ENCODE results near the gene ALLC. TPM values are rescaled to one million over a fixed set of nuclear protein-coding genes. Genes with fewer than 3 reads are reported as not detected.

Gene ALLC
- total RNA-seq, 2 donors from 2014 or later: not detected

GRCh38 chr2:3682811-3683210 is 24.8 kb downstream of the ALLC start:
- no peak for ATAC-seq (replicated peaks)

GRCh38 chr2:3683748-3684454 is 25.9 kb downstream of the ALLC start:
- no peak overlapping the region for H3K27ac Mint-ChIP-seq
- no peak for ATAC-seq (replicated peaks)
- H3K4me3 Mint-ChIP-seq: no peak overlapping the region
- H3K4me1 Mint-ChIP-seq: no peaks in the 10 kb centered on the region
- H3K9me3 Mint-ChIP-seq: no peaks in the 10 kb centered on the region
- H3K27me3 Mint-ChIP-seq: peaks cover 24% of the 10 kb centered on the region
- H3K36me3 Mint-ChIP-seq (ENCODE audit: low read depth): no peaks in the 10 kb centered on the region

More at GRCh38 chr2:3682811-3683210, 24.8 kb downstream of the ALLC start:
- Mint-ChIP-seq H3K36me3 (ENCODE audit: low read depth) (no peaks in the 10 kb centered on the region), H3K4me1 (no peaks in the 10 kb centered on the region), H3K27ac (no peak overlapping the region), H3K27me3 (peaks cover 23% of the 10 kb centered on the region), H3K9me3 (no peaks in the 10 kb centered on the region), H3K4me3 (no peak overlapping the region)

DNA sequence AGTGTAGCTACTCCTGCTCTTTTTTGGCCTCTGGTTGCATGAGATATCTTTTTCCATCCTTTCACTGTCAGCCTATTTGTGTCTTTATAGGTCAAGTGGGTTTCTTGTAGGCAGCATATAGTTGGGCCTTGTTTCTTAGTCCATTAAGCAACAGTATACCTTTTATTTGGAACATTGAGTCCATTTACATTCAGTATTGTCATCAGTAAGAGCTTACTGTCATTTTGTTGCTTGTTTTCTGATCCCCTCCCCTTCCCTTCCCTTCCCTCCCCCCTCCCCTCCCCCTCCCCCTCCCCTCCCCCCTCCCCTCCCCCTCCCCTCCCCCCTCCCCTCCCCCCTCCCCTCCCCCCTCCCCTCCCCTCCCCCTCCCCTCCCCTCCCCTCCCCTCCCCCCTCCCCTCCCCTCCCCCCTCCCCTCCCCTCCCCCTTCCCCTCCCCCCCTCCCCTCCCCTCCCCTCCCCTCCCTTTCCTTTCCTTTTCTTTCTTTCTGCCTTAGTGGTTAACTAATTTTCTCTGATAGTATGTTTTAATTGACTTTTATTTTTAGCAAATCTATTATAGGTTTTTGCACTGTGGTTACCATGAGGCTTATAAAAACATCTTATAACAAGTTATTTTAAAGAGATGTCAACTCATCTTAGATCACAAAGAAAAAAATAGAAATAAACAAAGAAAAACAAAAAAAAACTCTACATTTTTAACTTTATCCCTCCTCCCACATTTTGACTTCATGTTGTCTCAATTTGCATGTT is 32.2 kb downstream of the ALLC start:
- peaks cover 4% of the 10 kb centered on the region for H3K9me3 Mint-ChIP-seq
- peaks cover 30% of the 10 kb centered on the region for H3K27me3 Mint-ChIP-seq
- no peak overlapping the region for H3K27ac Mint-ChIP-seq
- no peak overlapping the region for H3K4me3 Mint-ChIP-seq
- no peak for ATAC-seq (replicated peaks)
- no peaks in the 10 kb centered on the region for H3K4me1 Mint-ChIP-seq
- H3K36me3 Mint-ChIP-seq (ENCODE audit: low read depth): no peaks in the 10 kb centered on the region

GRCh38 chr2:3692375-3692774 is 34.4 kb downstream of the ALLC start:
- ATAC-seq (replicated peaks): no peak
- Mint-ChIP-seq H3K9me3 (peaks cover 4% of the 10 kb centered on the region), H3K27me3 (peaks cover 20% of the 10 kb centered on the region), H3K4me3 (no peak overlapping the region), H3K36me3 (ENCODE audit: low read depth) (no peaks in the 10 kb centered on the region), H3K4me1 (no peaks in the 10 kb centered on the region), H3K27ac (no peak overlapping the region)

DNA sequence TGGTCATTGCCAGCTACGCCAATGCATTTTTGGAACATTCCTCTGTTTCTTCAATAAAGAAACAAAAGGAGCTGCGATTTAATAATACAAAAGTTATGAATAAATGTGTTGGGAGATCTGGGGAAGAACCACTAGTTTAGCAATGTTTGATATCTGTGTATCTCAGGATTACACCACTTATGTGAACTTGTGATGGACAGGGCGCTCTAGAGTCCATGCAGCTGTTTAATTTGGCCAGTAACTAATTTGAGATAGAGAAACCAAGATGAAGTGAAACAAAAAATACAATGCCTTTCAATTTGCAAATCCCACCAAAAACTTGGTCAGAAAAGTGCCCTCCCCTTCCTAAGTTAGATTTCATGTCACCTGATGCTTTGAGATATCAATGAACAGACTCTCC is 38.5 kb downstream of the ALLC start:
- no peaks in the 10 kb centered on the region for H3K36me3 Mint-ChIP-seq (ENCODE audit: low read depth)

DNA sequence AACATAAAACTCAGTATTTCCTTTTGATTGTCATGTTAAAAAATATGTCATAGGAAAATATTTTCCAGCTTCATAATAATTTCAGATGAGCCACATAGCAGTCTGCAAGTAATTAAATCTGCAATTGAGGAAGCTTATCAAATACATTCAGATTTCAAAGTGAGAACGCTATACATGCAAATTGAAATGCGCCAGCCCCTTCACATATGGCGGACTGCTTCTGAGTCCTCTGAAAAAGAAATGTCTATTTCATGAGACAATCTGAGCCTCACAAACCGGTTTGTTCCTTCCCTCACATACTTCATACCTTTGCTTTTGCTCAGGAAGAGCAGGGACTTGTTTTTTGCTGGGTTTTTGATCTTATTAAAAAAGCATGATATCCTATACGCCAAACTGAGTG is 43.1 kb downstream of the ALLC start:
- no peak overlapping the region for H3K27ac Mint-ChIP-seq
- peaks cover 32% of the 10 kb centered on the region for H3K27me3 Mint-ChIP-seq
- H3K4me3 Mint-ChIP-seq: no peak overlapping the region
- H3K9me3 Mint-ChIP-seq: peaks cover 3% of the 10 kb centered on the region
- no peak for ATAC-seq (replicated peaks)
- no peaks in the 10 kb centered on the region for H3K4me1 Mint-ChIP-seq
- no peaks in the 10 kb centered on the region for H3K36me3 Mint-ChIP-seq (ENCODE audit: low read depth)

More for the DNA sequence above, 38.5 kb downstream of the ALLC start:
- Mint-ChIP-seq H3K27ac (no peak overlapping the region), H3K4me3 (no peak overlapping the region), H3K27me3 (peaks cover 20% of the 10 kb centered on the region), H3K9me3 (no peaks in the 10 kb centered on the region), H3K4me1 (no peaks in the 10 kb centered on the region)
- no peak for ATAC-seq (replicated peaks)

- H3K9me3 Mint-ChIP-seq: peaks cover 3% of the 10 kb centered on the region
Measured at GRCh38 chr2:3703236-3703756, 45.3 kb downstream of the ALLC start, which contains the start of gene DCDC2C. TSS of gene DCDC2C (plus strand) at chr2:3703575. CDS start at chr2:3703752, 177 bp downstream.

GRCh38 chr2:3703757-3704355 is 45.9 kb downstream of the ALLC start:
- Mint-ChIP-seq H3K36me3 (ENCODE audit: low read depth) (no peaks in the 10 kb centered on the region), H3K4me1 (no peaks in the 10 kb centered on the region), H3K27ac (no peak overlapping the region), H3K4me3 (no peak overlapping the region), H3K27me3 (peaks cover 38% of the 10 kb centered on the region), H3K9me3 (peaks cover 3% of the 10 kb centered on the region)
- ATAC-seq (replicated peaks): no peak

More at GRCh38 chr2:3703236-3703756, 45.3 kb downstream of the ALLC start, which contains the start of gene DCDC2C:
- Mint-ChIP-seq H3K4me3 (no peak within 1 kb of the TSS), H3K4me1 (no peaks in the 10 kb centered on the region), H3K27ac (no peak within 1 kb of the TSS), H3K27me3 (peaks cover 35% of the 10 kb centered on the region), H3K36me3 (ENCODE audit: low read depth) (no peaks in the 10 kb centered on the region)
- ATAC-seq (replicated peaks): no peak

DNA sequence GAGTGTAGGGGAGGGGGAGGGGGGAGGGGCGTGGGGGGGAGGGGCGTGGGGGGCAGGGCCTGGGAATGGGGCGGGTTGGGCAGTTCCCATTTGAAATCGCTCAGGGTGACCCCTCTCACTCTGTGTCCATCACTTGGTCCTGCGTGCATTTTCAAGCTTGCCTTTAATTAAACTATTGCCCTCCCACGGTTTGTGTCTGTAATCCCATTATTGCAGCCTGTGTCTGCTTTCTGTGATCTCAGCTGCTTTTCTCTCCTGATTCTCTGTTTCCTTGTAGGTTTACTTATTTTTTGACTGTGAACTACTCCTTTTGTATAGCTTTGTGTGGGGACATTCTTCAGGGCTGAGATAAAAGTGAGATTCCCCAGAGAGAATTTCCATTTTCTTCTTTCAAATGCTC is 46.7 kb downstream of the ALLC start:
- Mint-ChIP-seq H3K4me3 (no peak overlapping the region), H3K4me1 (no peaks in the 10 kb centered on the region), H3K36me3 (ENCODE audit: low read depth) (no peaks in the 10 kb centered on the region), H3K27ac (no peak overlapping the region), H3K27me3 (peaks cover 34% of the 10 kb centered on the region), H3K9me3 (peaks cover 3% of the 10 kb centered on the region)
- ATAC-seq (replicated peaks): no peak

- Mint-ChIP-seq H3K36me3 (ENCODE audit: low read depth) (no peaks in the 10 kb centered on the region), H3K27me3 (peaks cover 36% of the 10 kb centered on the region), H3K4me3 (no peak overlapping the region), H3K9me3 (peaks cover 3% of the 10 kb centered on the region), H3K4me1 (no peaks in the 10 kb centered on the region), H3K27ac (no peak overlapping the region)
- ATAC-seq (replicated peaks): no peak
Measured at GRCh38 chr2:3705782-3706181, 47.8 kb downstream of the ALLC start.

GRCh38 chr2:3706892-3707291 is 48.9 kb downstream of the ALLC start:
- no peak overlapping the region for H3K4me3 Mint-ChIP-seq

GRCh38 chr2:3708576-3708975 is 50.6 kb downstream of the ALLC start:
- no peak for ATAC-seq (replicated peaks)
- no peaks in the 10 kb centered on the region for H3K36me3 Mint-ChIP-seq (ENCODE audit: low read depth)
- H3K27me3 Mint-ChIP-seq: peaks cover 22% of the 10 kb centered on the region
- H3K4me3 Mint-ChIP-seq: no peak overlapping the region
- H3K4me1 Mint-ChIP-seq: no peaks in the 10 kb centered on the region
- no peak overlapping the region for H3K27ac Mint-ChIP-seq
- H3K9me3 Mint-ChIP-seq: no peaks in the 10 kb centered on the region

More at GRCh38 chr2:3706892-3707291, 48.9 kb downstream of the ALLC start:
- H3K27me3 Mint-ChIP-seq: peaks cover 32% of the 10 kb centered on the region
- no peak overlapping the region for H3K27ac Mint-ChIP-seq
- ATAC-seq (replicated peaks): no peak
- no peaks in the 10 kb centered on the region for H3K4me1 Mint-ChIP-seq
- peaks cover 3% of the 10 kb centered on the region for H3K9me3 Mint-ChIP-seq
- no peaks in the 10 kb centered on the region for H3K36me3 Mint-ChIP-seq (ENCODE audit: low read depth)

GRCh38 chr2:3709225-3709624 is 51.2 kb downstream of the ALLC start:
- H3K4me3 Mint-ChIP-seq: no peak overlapping the region
- no peaks in the 10 kb centered on the region for H3K9me3 Mint-ChIP-seq
- H3K4me1 Mint-ChIP-seq: no peaks in the 10 kb centered on the region
- no peak overlapping the region for H3K27ac Mint-ChIP-seq
- H3K27me3 Mint-ChIP-seq: peaks cover 22% of the 10 kb centered on the region
- no peaks in the 10 kb centered on the region for H3K36me3 Mint-ChIP-seq (ENCODE audit: low read depth)
- no peak for ATAC-seq (replicated peaks)

DNA sequence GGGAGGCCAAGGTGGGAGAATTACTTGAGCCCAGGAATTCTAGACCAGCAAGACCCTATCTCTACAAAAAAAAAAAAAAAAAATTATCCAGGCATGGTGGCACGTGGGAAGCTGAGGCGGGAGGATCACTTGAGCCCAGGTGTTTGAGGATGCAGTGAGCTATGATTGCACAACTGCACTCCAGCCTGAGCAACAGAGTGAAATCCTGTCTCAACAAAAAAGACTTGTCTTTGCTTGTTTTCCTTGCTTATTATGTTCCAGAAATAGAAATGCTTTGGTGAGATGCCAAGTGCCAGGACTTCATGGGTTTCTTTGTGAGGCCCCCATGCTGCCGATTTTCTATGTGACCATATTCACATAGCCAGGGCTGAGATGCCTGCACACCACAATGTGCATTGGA is 54.4 kb downstream of the ALLC start:
- no peak for ATAC-seq (replicated peaks)
- H3K4me3 Mint-ChIP-seq: no peak overlapping the region
- no peaks in the 10 kb centered on the region for H3K36me3 Mint-ChIP-seq (ENCODE audit: low read depth)

More for the DNA sequence above, 54.4 kb downstream of the ALLC start:
- Mint-ChIP-seq H3K27ac (no peak overlapping the region), H3K4me1 (no peaks in the 10 kb centered on the region), H3K9me3 (no peaks in the 10 kb centered on the region), H3K27me3 (peaks cover 12% of the 10 kb centered on the region)
